AG08396 (cell line): ENCODE measurements around the gene TRPM3.

ENCODE experiments used
- DNase-seq: peaks from one replicate; pipeline ENCODE4 v3.0.0; 2012; ENCODE audit warnings: low spot score, mixed read lengths

TRPM3 gene

GRCh38 chr9:71097671-71098070, 23.8 kb downstream of the TRPM3 start:
- no peak for DNase-seq

DNA sequence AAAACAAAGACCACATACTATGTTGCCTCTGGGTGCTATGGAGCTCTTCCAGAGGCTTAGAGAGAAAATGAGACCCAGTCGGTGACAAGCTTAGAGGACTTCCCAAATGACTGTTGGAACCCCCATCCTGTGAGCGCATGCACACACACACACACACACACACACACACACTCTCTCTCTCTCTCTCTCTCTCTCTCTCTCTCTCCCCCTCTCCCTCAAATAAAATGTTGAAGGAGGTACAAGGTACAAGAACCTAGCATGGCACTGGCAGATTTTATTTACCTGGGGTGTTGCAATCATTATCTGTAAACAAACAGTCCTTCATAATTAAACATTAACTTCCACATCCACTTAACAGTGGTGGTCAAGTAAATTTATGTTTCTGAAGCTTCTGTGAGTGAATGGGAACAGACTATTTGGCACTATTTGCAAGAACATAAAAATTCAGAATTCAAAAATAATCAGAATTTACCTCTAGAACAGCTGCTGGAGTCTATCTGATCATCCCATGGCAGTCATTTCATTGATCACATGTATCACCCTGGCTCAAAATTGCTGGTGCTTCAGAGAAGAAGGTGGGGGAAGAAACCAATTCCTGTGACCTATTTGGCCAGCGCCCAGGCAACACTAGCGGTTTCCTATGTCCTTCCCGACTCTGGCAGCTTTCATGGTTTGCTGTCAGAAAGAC, 24.9 kb downstream of the TRPM3 start:
- DNase-seq: no peak

DNA sequence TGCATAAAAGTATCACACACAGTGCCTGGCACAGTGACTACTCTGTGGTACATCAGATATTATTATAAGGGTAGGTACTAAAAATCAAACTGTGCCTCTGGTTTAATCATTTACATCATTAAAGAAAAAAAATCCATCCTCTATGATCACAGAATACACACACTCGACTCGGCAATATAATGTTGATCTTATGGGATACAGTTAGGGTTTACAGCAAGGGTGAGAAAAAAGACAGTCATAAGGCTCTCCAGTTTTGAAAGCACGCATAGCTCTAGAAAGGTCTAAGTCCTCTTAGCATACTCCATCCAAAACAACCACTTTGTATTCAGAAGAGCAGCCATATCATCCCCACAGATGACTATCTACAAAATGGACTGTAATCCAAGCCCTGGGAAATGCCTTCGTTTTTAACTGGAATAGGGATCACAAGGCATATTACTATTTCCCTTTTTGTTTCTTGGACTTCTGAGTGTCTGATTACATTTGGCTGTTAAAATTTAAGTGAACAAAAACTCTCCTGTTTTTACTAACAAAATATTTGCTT, 26.6 kb downstream of the TRPM3 start:
- no peak for DNase-seq

GRCh38 chr9:71090896-71091295, 30.5 kb downstream of the TRPM3 start:
- DNase-seq: no peak

DNA sequence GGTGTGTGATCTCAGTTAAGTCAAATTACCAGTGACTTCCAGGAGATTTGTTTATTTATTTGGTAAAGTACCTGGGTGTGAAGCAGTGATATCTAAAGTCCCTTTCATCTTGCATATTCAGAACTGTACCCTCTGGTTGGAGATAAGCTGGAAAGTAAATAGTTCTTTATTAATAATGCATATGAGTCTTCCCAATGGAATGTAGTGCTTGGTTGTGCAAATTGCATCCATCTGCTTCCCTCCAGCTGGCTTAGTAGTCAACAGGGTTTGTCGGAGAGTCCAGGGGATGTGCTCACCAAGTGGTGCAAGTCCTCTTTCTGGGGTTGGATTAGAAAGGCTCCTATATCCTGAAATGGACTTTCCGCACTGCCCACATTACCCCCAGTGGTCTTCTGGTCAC, 42.0 kb downstream of the TRPM3 start:
- no peak for DNase-seq

GRCh38 chr9:71076096-71076495, 45.3 kb downstream of the TRPM3 start:
- no peak for DNase-seq

DNA sequence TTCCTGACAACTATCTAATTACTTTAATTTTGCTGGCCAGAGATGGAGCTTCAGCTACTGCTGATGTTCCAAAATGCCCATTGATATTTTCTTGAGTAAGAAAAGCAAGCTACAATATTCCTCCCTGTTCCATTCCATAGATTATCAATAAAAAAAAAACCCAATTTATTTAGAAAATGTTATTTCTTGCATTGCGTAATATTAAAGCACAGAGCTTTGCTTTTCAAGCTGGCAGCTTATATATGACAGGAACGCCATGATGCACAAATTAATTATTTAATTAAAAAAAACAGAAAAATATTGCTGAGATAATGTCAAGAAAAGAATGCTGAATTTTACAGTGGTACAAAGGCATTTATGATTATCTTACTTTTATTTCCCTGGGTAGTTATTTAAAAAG, 47.9 kb downstream of the TRPM3 start:
- DNase-seq: no peak

- no peak for DNase-seq
Measured at GRCh38 chr9:71072587-71072986, 48.8 kb downstream of the TRPM3 start.

DNA sequence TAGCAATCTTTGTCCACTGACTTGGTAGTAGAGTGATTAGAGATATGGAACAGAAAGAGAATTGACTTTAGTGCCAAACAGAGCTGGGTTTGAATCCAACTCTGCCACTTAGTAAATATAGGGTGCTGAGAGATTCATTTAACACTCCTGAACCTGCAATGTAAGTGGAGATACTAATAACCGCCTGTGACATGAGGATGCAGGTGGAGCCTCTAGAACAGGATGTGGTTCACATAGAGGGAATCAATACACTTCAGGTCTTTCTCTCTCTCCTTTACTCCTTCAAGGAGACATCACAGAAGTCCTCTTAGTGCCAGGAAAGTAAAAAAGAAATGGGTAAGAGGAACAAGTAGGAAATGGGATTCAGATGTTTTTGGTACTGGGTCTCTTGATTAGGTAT, 49.8 kb downstream of the TRPM3 start:
- no peak for DNase-seq

- DNase-seq: no peak
Measured at GRCh38 chr9:71058660-71059059, 62.8 kb downstream of the TRPM3 start.

GRCh38 chr9:71052287-71052686, 69.1 kb downstream of the TRPM3 start:
- no peak for DNase-seq

DNA sequence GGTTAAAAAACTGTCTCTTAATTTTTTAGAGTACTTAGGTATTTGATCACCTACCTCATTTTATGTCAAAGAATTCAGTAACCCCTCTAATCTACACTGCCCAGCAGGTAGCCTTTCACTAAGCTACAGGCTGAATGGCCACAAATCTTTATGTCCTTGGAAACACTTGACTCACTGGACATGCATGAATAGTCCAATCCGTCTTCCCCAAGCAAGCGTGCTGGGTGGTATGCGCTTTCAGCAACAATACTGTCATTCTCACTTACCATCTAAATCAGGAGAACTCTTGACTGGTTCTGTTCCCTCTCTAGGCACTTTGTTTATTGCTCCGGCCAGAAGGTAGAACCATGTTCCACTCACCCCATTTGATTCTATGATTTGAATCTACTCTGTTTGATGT, 73.1 kb downstream of the TRPM3 start:
- DNase-seq: no peak

- no peak for DNase-seq
Measured at GRCh38 chr9:71042448-71042990, 78.9 kb downstream of the TRPM3 start.

- DNase-seq: no peak
Measured at GRCh38 chr9:71037521-71037920, 83.9 kb downstream of the TRPM3 start.

DNA sequence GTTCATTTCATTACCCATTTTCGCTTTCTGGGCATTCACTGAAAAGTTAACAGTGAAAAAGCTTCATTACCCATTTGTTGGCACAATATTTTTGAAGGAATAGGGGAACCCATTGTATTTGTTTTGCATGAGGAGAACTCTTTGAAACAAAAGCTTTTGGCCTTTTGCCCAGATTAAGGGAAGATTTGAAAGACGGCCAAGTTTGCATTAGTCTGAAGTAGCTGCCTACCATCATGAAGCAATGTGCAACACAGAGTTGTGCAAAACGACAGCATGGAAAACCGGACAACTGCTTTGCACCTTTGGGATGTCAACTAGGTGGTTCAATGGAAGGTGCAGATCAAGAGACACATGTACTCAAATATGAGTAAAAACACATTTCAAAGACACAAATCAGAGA, 84.9 kb downstream of the TRPM3 start:
- DNase-seq: no peak

- no peak for DNase-seq
Measured at GRCh38 chr9:71032779-71033178, 88.6 kb downstream of the TRPM3 start.

- DNase-seq: no peak
Measured at GRCh38 chr9:71025728-71026127, 95.7 kb downstream of the TRPM3 start.

DNA sequence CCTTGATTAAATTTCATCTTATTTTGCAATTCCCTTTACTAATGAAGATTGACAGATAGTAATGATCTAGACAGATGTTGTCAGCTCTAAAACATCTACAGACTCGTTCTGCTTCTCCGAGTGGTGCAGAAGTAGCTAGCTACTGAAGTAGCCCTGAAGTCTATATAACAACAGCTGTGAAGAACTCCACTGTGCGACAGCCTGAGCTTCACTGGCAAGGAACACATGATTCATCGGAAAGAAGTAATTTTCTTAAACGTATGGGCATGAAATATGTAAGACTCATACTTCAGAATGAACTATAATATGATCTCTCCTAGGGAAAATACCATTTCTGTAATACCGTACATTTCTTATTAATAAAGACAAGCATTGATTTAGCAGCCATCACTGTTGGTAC, 96.2 kb downstream of the TRPM3 start:
- no peak for DNase-seq

DNA sequence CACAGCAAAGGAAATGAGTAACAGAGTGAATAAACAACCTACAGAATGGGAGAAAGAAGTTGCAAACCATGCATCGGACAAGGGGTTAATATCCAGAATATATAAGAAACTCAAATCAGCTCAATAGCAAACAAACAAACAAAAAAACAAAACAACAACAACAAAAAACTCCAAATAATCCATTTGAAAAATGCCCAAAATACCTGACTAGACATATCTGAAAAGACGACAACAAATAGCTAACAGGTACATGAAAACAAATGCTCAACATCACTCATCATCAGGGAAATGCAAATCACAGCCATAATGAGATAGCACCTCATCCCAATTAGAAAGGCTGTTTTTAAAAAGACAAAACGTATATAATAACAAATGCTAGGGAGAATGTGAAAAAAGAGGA, 111.2 kb downstream of the TRPM3 start:
- no peak for DNase-seq

- DNase-seq: no peak
Measured at GRCh38 chr9:71005456-71005855, 116.0 kb downstream of the TRPM3 start.

- no peak for DNase-seq
Measured at GRCh38 chr9:71004196-71004595, 117.2 kb downstream of the TRPM3 start.

DNA sequence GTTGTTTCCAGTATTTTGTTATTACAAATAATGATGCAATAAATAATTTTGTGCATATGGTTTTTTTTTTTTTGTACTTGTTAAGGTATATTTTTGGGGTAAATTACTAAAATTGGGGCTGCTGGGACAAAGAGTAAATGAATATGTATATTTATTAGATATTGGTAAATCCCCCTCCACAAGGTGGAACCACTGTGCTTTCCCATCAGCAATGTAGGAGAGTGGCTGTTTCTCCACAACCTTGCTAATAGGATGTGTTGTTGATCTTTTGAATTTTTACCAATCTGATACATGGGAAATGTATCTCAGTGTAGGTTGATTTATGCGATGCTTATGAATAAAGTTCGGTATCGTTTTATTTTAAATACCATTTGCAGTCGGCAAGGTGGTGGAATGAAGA, 118.1 kb downstream of the TRPM3 start:
- no peak for DNase-seq

DNA sequence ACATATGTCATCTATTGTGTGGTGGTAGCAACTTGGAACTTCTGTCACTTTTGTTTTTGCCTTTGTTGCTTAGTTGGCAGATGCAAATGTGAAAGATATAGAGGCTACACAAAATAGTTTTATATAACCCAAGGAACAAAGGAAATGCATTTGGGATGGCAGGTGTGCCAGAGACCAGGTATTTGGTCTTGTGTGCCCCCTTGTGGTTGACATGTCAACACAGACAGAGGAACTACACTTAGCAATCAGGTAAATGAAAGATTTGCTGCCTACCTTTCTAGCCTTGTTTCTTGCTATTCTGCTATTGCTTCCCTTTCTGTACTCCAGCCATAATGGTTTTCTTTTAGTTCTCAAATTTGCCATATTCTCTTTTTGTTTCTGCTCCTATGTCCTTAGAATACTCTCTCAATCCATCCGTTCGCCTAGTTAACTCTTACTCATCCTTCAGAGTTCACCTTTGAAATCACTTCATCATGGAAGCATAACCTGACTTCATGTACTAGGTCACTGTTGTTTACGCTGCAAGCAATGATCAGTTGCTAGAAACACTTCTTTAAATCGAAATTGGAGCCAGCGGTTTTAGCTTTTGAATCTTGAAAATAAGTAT, 119.5 kb downstream of the TRPM3 start:
- no peak for DNase-seq

DNA sequence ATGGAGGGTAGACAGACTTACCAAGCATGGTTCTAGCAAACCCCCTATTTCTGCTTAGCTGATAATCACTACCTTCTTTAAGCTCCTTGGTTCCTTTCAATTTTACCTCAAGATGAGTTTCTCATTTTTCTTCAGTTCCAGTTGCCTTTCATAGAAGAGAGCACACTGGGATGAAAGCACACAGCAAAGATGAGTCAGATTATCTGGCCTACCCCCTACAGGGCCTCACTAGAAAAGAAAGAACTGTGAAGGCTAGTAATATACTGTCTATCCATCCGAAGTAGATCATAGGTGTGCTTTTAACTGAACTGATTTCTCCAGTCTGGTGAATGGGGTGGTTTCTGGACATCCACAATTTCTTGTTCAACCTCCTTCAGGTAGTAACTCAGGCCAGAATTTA, 122.5 kb downstream of the TRPM3 start:
- DNase-seq: no peak
